SJSA1 (cell line): Measurements from ENCODE around the gene CAMTA1. TPM values are rescaled to one million over a fixed set of nuclear protein-coding genes. Genes with fewer than 3 reads are reported as not detected.

ENCODE experiments used
- DNase-seq, 2 experiments: peaks; one replicate each; pipeline ENCODE4 v3.0.0-alpha.2; 2015 to 2020; ENCODE audit warnings: low spot score in 2 of 2, low read depth in 1 of 2
- H3K27ac ChIP-seq: fragments of 250-450 bp; sonication (Bioruptor Pico); 2 replicates; pipeline ENCODE4 v1.5.1; 2020; ENCODE audit warnings: mild to moderate bottlenecking, moderate library complexity
- H3K27me3 ChIP-seq: fragments of 250-450 bp; sonication (Bioruptor Pico); replicated peaks from 2 replicates; pipeline ENCODE4 v1.5.1; 2020; ENCODE audit warnings: mild to moderate bottlenecking, moderate library complexity
- H3K36me3 ChIP-seq: fragments of 250-450 bp; sonication (Bioruptor Pico); 2 replicates; pipeline ENCODE4 v1.5.1; 2020; ENCODE audit warnings: mild to moderate bottlenecking
- H3K4me1 ChIP-seq: fragments of 250-450 bp; sonication (Bioruptor Pico); replicated peaks from 2 replicates; pipeline ENCODE4 v1.6.1; 2021; ENCODE audit warnings: mild to moderate bottlenecking
- H3K4me3 ChIP-seq: fragments of 250-450 bp; sonication (Bioruptor Pico); 2 replicates; pipeline ENCODE4 v1.5.1; 2020; ENCODE audit warnings: mild to moderate bottlenecking
- H3K9me3 ChIP-seq: fragments of 250-450 bp; sonication (Bioruptor Pico); replicated peaks from 2 replicates; pipeline ENCODE4 v1.5.1; 2020; ENCODE audit warnings: mild to moderate bottlenecking
- total RNA-seq: library from RNA; depleted of rRNA; stranded (reverse); fragments of >200 nt; shearing (Covaris generic); gene quantifications from 2 replicates; pipeline ENCODE4 v1.2.3, GENCODE V29; 2014

The CAMTA1 gene
- total RNA-seq, 1 experiment from 2014 or later, result 136 TPM

- no peak for DNase-seq
Measured at GRCh38 chr1:7257225-7257624, 472.0 kb downstream of the CAMTA1 start.

DNA sequence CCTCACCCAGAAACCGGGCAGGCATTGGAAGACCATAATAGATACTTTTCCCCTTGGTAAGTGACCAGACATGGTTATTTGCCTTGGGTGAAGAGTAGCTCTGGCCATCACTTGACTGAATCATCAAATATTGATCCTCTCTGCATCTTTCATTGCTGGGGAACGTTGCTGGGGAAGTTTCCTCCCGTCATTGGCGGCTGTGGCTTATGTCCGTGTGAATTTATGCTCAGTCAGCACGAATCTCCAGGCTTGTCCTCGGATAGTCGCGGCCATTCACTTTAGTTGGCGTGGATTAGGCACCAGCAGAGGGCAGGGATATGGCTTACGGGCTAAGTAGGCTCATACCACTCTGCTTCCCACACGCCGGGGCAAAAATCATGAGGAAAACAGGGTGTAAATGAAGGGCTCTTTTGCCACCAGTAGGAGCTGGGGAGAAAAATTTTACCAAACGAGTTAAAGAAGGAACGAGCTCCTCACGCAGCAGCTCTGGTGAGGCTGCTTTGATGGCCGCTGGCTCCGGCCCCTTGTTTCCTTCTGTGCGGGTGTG lies 473.4 kb downstream of the CAMTA1 start:
- Histone ChIP-seq H3K4me3 (no peak overlapping the region), H3K36me3 (no peaks in the 10 kb centered on the region), H3K27me3 (no peaks in the 10 kb centered on the region), H3K27ac (no peak overlapping the region), H3K9me3 (no peaks in the 10 kb centered on the region), H3K4me1 (0 out of 2 replicates have a peak, but pooled peaks cover 3% of the 10 kb centered on the region)
- no peak for DNase-seq

More at GRCh38 chr1:7257225-7257624, 472.0 kb downstream of the CAMTA1 start:
- Histone ChIP-seq H3K9me3 (no peaks in the 10 kb centered on the region), H3K4me3 (no peak overlapping the region), H3K27ac (no peak overlapping the region), H3K27me3 (no peaks in the 10 kb centered on the region), H3K4me1 (peaks cover 3% of the 10 kb centered on the region; the same call in 1 of the 2 replicates), H3K36me3 (no peaks in the 10 kb centered on the region)

DNA sequence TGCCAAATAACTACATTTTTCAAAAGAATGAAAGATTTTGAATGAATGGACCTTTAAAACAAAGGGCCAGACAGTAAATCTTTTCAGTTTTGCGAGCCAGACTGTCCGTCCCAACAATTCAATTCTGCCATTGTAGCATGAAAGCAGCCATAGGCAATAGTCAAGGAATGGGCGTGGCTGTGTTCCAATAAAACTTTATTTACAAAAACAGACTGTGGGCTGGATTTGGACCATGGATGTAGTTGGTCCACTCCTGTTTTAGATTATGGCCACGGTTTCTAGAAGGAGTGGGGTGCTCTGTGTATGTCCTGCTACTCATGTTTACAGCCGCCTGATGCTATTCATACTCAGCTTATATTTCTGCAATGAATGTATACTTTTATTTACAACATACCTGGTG lies 474.7 kb downstream of the CAMTA1 start:
- no peaks in the 10 kb centered on the region for H3K9me3 ChIP-seq
- no peaks in the 10 kb centered on the region for H3K27me3 ChIP-seq
- DNase-seq, result no peak
- peaks cover 12% of the 10 kb centered on the region for H3K4me1 ChIP-seq
- no peak overlapping the region for H3K27ac ChIP-seq
- H3K4me3 ChIP-seq, result no peak overlapping the region
- H3K36me3 ChIP-seq, result no peaks in the 10 kb centered on the region

DNA sequence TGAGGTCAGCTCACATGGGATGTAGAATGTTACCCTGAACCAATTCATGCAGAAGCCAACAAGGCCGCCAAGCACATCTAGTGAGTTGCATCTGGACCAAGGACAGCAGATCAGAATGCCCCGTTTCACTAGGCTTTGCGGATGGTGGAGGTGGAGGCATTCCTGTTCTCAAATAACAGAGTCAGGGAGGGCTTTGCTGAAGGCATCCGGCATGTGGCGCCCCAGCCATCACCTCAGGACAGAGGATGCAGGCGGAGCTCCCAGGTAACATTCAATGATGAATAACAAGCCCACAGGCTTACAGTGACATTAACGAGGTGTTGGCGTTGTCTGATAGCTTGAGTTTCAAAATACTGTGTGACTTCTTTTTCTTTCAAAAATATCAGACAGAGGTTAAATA lies 476.2 kb downstream of the CAMTA1 start:
- H3K4me1 ChIP-seq, result peaks cover 23% of the 10 kb centered on the region
- H3K27ac ChIP-seq, result no peak overlapping the region
- no peaks in the 10 kb centered on the region for H3K9me3 ChIP-seq
- H3K36me3 ChIP-seq, result no peaks in the 10 kb centered on the region
- no peak overlapping the region for H3K4me3 ChIP-seq
- no peak for DNase-seq
- H3K27me3 ChIP-seq, result no peaks in the 10 kb centered on the region

- Histone ChIP-seq H3K4me3 (no peak overlapping the region), H3K27ac (no peak overlapping the region), H3K36me3 (no peaks in the 10 kb centered on the region), H3K9me3 (no peaks in the 10 kb centered on the region), H3K27me3 (no peaks in the 10 kb centered on the region), H3K4me1 (peaks cover 34% of the 10 kb centered on the region)
- no peak for DNase-seq
Measured at GRCh38 chr1:7262611-7263010, 477.4 kb downstream of the CAMTA1 start.

GRCh38 chr1:7263021-7263960 lies 478.0 kb downstream of the CAMTA1 start:
- Histone ChIP-seq H3K27ac (no peak overlapping the region), H3K4me1 (peaks cover 40% of the 10 kb centered on the region), H3K36me3 (no peaks in the 10 kb centered on the region), H3K9me3 (no peaks in the 10 kb centered on the region), H3K4me3 (no peak overlapping the region), H3K27me3 (no peaks in the 10 kb centered on the region)
- DNase-seq, result no peak

- peaks cover 40% of the 10 kb centered on the region for H3K4me1 ChIP-seq
- no peak overlapping the region for H3K27ac ChIP-seq
- no peak overlapping the region for H3K4me3 ChIP-seq
- H3K9me3 ChIP-seq, result no peaks in the 10 kb centered on the region
- DNase-seq, result no peak
- H3K36me3 ChIP-seq, result no peaks in the 10 kb centered on the region
- no peaks in the 10 kb centered on the region for H3K27me3 ChIP-seq
Measured at GRCh38 chr1:7264101-7264500, 478.8 kb downstream of the CAMTA1 start.

GRCh38 chr1:7265771-7266371 lies 480.6 kb downstream of the CAMTA1 start:
- no peaks in the 10 kb centered on the region for H3K27me3 ChIP-seq
- peak; percentile 55 to 60 for DNase-seq
- H3K4me3 ChIP-seq, result no peak overlapping the region
- peaks cover 5% of the 10 kb centered on the region for H3K9me3 ChIP-seq
- no peaks in the 10 kb centered on the region for H3K36me3 ChIP-seq
- peaks cover 40% of the 10 kb centered on the region for H3K4me1 ChIP-seq
- no peak overlapping the region; the same call in 1 of the 2 replicates for H3K27ac ChIP-seq

DNA sequence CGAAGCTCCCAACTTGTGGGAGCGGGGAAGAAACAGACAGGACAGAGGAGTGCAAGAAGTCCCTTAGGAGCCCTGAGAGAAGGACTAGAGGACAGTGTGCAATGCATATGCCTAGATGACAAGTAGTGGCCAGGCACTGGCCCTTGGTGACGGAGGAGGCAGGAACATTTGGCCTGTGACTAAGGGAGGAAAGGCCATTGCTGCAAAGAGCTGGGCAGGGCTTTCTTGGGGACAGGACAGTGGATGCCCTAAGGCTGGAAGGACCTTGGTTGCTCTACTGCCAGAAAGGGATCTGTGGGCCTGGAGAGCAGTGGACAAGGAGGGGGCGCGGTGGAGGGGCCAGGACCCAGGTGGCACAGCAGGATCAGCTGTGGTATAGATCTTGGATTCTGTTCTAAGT lies 481.3 kb downstream of the CAMTA1 start:
- no peaks in the 10 kb centered on the region for H3K36me3 ChIP-seq
- H3K4me1 ChIP-seq, result peaks cover 40% of the 10 kb centered on the region
- no peak for DNase-seq
- H3K4me3 ChIP-seq, result no peak overlapping the region
- peaks cover 5% of the 10 kb centered on the region for H3K9me3 ChIP-seq
- no peaks in the 10 kb centered on the region for H3K27me3 ChIP-seq
- no peak overlapping the region for H3K27ac ChIP-seq

DNA sequence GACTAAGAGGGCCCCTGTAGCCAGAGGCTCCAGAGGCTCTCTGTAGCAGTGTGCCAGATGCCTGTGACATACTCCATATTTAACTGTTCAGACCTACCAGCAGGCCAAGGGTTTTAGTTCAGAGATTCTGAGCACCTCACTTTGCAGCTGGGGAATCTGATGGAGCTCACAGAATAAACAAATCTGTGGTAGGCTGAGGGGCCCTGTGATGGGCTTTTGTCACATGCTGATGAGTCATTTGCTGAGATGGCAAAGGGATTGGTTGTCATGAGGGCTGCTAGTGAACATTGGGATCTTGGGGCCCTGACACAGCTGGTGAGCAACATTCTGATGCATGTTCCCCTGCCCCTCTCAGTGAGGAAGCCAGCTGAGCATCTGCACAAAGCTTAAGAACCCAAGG lies 482.2 kb downstream of the CAMTA1 start:
- Histone ChIP-seq H3K27me3 (no peaks in the 10 kb centered on the region), H3K27ac (no peak overlapping the region), H3K9me3 (peaks cover 5% of the 10 kb centered on the region), H3K4me3 (no peak overlapping the region), H3K36me3 (no peaks in the 10 kb centered on the region), H3K4me1 (peaks cover 40% of the 10 kb centered on the region)
- DNase-seq, result peak in 1 of 2 experiments; percentile 36

DNA sequence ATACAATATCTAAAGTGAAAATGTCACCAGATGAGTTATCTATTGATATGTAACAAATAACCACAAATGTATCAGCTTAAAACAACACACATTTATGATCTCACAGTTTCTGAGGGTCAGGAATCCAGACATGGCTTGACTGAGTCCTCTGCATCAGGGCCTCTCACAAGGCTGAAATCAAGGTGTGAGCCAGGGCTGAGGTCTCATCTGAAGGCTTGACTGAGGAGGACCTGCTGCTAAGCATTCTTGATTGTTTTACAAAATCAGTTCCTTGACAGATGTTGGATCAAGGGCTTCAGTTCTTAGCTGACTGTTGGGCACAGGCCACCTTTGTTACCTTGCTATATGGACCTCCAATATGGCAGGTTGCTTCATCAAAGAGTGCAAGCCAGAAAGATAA lies 483.7 kb downstream of the CAMTA1 start:
- Histone ChIP-seq H3K27me3 (no peaks in the 10 kb centered on the region), H3K4me3 (no peak overlapping the region), H3K36me3 (no peaks in the 10 kb centered on the region), H3K9me3 (peaks cover 5% of the 10 kb centered on the region), H3K4me1 (peaks cover 40% of the 10 kb centered on the region), H3K27ac (no peak overlapping the region)
- DNase-seq, result no peak

DNA sequence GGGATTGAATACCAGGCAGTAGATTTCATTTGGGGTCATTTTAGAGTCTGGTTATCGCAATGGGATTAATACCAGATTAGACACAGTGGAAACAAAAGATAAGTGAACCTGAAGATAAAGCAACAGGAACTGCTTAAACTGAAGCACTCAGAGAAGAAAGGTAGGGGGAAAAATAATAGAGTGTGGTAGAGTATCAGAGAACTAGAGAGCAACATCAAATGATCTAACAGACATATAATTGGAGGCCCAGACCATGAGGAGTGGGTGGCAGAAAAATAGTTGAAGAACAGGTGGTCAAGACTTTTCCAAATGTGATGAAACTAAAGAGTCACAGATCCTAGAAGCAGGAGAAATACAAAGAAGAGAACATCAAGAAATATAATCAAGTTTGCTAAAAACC lies 484.3 kb downstream of the CAMTA1 start:
- H3K9me3 ChIP-seq, result peaks cover 5% of the 10 kb centered on the region
- H3K4me3 ChIP-seq, result no peak overlapping the region
- H3K4me1 ChIP-seq, result peaks cover 35% of the 10 kb centered on the region
- no peaks in the 10 kb centered on the region for H3K27me3 ChIP-seq
- no peak overlapping the region for H3K27ac ChIP-seq
- DNase-seq, result no peak
- H3K36me3 ChIP-seq, result no peaks in the 10 kb centered on the region

DNA sequence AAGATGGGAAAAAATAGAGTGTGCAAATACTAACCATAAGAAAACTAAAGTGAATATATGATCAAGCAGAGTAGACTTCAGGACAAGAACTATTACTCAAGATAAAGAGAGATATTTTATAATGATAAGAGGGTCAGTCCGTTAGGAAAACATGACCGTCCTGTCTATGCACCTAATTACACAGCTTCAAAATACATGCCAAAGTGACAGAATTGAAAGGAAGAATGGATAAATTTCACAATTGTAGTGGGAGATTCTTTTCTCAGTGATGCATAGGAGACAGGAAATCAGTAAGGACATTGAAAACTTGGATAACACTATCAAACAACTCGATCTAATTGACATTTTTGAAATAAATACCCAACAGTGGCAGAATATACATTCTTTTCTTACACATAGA lies 489.0 kb downstream of the CAMTA1 start:
- Histone ChIP-seq H3K27me3 (no peaks in the 10 kb centered on the region), H3K9me3 (peaks cover 5% of the 10 kb centered on the region), H3K27ac (no peak overlapping the region), H3K4me3 (no peak overlapping the region), H3K4me1 (no peaks in the 10 kb centered on the region), H3K36me3 (no peaks in the 10 kb centered on the region)
- DNase-seq, result no peak

- H3K27ac ChIP-seq, result no peak overlapping the region
- H3K36me3 ChIP-seq, result no peaks in the 10 kb centered on the region
- no peaks in the 10 kb centered on the region for H3K27me3 ChIP-seq
- DNase-seq, result no peak
- no peak overlapping the region for H3K4me3 ChIP-seq
- no peaks in the 10 kb centered on the region; the same call in 1 of the 2 replicates for H3K4me1 ChIP-seq
- no peaks in the 10 kb centered on the region for H3K9me3 ChIP-seq
Measured at GRCh38 chr1:7278045-7278444, 492.8 kb downstream of the CAMTA1 start.
